A549 treated with DMSO at 1 μM for 4 hours (cell line): Measurements from ENCODE around the gene ATXN3. TPM values are rescaled to one million over a fixed set of nuclear protein-coding genes. Genes with fewer than 3 reads are reported as not detected.

Source experiments
- total RNA-seq: library from RNA; stranded (reverse); fragments of 200-300 nt; extraction: Qiagen RNA extraction; gene quantifications from 5 replicates; pipeline ENCODE4 v1.2.3, GENCODE V29; 2022; ENCODE audit warnings: low read depth

Gene ATXN3
- 23.1 to 29.7 TPM (median 24.7 TPM) in 5 replicates for total RNA-seq

DNA sequence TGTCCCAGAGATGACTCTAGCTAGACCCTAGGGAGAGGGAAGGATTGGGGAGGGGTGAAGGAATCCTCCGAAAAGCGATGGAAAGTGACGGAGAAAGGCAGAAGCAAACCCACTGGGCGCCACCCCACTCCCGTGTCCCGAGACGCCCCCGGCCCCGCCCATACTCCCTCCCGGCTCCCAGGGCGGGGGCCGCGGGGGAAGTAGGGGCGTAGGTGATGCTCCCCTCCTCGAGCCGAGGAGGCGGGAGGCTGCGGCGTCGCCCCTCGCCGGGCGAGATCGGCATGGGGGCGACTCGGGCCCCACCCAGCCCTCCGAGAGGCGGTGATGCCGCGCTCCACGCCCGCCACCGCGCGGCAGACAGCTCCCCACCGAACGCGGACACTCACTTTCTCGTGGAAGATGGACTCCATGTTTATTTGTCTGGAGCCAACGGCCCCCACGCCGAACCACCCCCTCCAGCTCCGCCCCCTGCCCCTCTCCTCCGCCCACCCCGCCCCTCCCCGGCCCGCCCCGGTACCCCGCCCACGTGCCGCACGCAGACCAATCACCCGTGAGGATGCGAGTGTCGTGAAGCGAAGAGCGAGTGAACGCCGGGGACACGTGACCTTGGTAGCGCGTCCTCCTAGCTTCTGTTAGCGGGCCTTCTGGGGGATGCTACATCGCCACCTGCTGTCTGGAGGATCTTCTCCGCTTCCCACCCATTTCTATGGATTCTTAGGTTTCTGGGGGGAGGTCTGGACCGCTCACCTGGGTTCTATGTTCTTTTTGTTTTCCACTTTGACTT is at the start of gene ATXN3:
ATXN3 (minus strand) TSS at position 440 of the 784 bp plus-strand sequence; CDS start at position 410, 30 bp downstream.

DNA sequence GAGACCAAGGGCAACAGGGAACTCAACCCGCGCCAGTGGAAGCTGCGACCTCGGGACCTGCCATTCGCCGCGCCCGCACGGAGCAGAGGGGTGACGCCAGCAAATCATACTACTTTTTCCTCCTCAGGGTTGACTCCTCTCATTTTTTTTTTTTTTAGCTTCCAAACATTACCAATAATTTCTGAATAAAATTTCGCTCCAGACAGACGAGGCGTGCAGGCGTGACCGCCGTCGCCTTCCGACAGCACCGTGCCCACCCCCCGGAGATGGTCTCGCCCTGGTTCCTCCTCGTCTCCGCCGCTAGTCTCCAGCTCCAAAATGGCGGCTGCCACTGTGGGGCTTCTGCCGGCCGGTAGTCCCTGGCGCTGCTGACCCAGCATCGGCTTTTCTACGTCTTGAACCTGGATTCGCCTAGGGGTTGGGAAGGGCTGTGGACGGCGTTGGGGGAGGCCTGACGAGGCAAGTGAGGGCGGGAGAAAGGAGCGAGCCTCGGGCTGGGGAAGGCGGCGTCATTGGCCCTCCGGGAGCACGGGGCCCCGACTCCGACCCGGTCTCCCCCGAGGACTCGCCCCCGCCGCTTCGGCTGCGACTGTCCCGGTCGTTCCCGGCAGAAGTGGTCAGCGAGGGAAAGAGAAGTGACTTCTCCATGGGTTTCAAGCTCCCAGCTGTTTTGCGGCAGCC is 15.4 kb upstream of the ATXN3 start, which contains the start of the genes CPSF2 and NDUFB1:
CPSF2 (plus strand) TSS at position 300 of the 681 bp plus-strand sequence. CDS start 9,016 bp downstream, outside the sequence.
NDUFB1 (minus strand) TSS at position 37 of the 681 bp plus-strand sequence. CDS start 4,069 bp downstream, outside the sequence.

DNA sequence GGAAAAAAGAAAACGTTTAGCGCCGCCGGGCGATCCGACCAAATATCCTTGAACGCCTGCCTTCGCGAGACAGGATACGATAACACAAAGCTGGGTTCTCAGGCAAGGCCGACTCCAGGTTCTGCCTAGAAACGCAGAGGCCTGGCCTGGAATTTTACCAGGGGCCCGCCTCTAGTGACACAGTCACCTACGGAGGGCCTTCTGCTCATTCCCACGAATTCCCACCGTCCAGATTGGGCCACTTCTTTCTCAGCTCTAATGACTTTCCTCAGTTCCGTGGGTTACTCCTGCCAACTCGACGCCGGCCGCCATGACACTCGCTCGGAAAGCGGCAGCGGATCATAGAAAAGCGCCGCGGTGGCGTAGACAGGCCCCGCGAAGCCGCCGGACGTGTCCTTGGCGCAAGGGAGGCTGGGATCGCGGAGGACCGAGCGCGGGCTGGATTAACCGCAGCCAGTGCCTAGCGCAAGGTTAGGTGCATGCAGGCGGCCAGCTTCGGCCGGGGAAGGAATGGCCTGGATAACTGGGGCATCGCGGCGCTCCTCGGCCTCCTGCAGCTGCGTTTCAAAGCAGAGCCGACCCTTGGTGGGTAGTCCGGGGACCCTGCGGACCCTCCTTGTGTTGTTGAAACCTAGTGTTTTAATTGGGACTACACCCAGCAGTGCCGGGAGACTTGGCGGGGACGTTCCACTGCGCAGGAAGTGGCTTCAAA is 66.5 kb downstream of the ATXN3 start, which contains the start of gene TRIP11:
TRIP11 (minus strand) TSS at position 341 of the 712 bp plus-strand sequence. CDS start 374 bp downstream, outside the sequence.

Other genes with a start within 250 kb of the ATXN3 start
- gene TC2N, start 239.0 kb downstream of the ATXN3 start, total RNA-seq, result 0.57 to 1.1 TPM (median 0.66 TPM) in 5 replicates
- 2.0 to 2.7 TPM (median 2.4 TPM) in 5 replicates for gene FBLN5, start 158.9 kb downstream of the ATXN3 start, total RNA-seq
- gene TRIP11, start 66.5 kb downstream of the ATXN3 start, total RNA-seq, result 5.8 to 12.4 TPM (median 11.3 TPM) in 5 replicates
- gene NDUFB1, start 15.1 kb upstream of the ATXN3 start, total RNA-seq, result 302 to 416 TPM (median 335 TPM) in 5 replicates
- gene CPSF2, start 15.4 kb upstream of the ATXN3 start, total RNA-seq, result 36.7 to 54.2 TPM (median 43.1 TPM) in 5 replicates
- gene SLC24A4, start 216.6 kb upstream of the ATXN3 start, total RNA-seq, result 0.13 to 0.41 TPM (median 0.23 TPM) in 5 replicates